Left lung (tissue), 10 donors: ENCODE measurements around the gene SLC41A1. TPM values are rescaled to one million over a fixed set of nuclear protein-coding genes. Genes with fewer than 3 reads are reported as not detected.

Experiments
- ATAC-seq: fragments of 200-7000 bp; cut with Tn5 transposase; one replicate; pipeline ENCODE4 v1.9.1; 2020; ENCODE audit warnings: moderate library complexity
- DNase-seq, 4 donors: peaks; one replicate each; pipeline ENCODE4 v3.0.0-alpha.2; 2013 to 2020
- H3K27ac ChIP-seq, 2 donors: fragments of 200-600 bp; sonication (generic) in 1 of 2; one replicate each; pipeline versions ENCODE4 v1.5.0 to v1.8.0; 2020 to 2021
- H3K27me3 ChIP-seq, 2 donors: fragments of 200-600 bp; sonication (generic) in 1 of 2; one replicate each; pipeline versions ENCODE4 v1.5.0 to v1.8.0; 2020 to 2021
- H3K36me3 ChIP-seq, 2 donors: fragments of 200-600 bp; sonication (generic) in 1 of 2; one replicate each; pipeline versions ENCODE4 v1.5.0 to v1.8.0; 2020 to 2021
- H3K4me1 ChIP-seq, 2 donors: fragments of 200-600 bp; one replicate each; pipeline ENCODE4 v1.8.0; 2021
- H3K4me3 ChIP-seq, 2 donors: fragments of 200-600 bp; sonication (generic) in 1 of 2; one replicate each; pipeline versions ENCODE4 v1.5.0 to v1.8.0; 2020 to 2021; ENCODE audit warnings: mild to moderate bottlenecking in 1 of 2
- H3K9me3 ChIP-seq, 2 donors: fragments of 200-600 bp; sonication (generic) in 1 of 2; one replicate each; pipeline versions ENCODE4 v1.5.0 to v1.8.0; 2020 to 2021
- intact Hi-C, 2 donors: fragments of 100-400 bp; cut with DNase I; formaldehyde crosslinking; loops; one replicate each; pipeline versions ENCODE4 v1.11.2 to v1.14.2; 2022
- polyA plus RNA-seq, 6 donors: library from polyadenylated mRNA; unstranded; fragments of 120-200 nt; gene quantifications; one replicate each; pipeline ENCODE4 v1.2.1, GENCODE V29; 2013; ENCODE audit not compliant: insufficient read length in 6 of 6
- total RNA-seq, 2 donors: library from RNA; stranded (reverse); fragmentation: NEBNext Ultra II Directional; extraction: Animal tissue kit (Norgen Biotek cat#: 25700); gene quantifications; one replicate each; pipeline ENCODE4 v1.2.1, GENCODE V29; 2021
- TF ChIP-seq, protein P1 (sequence below), 2 donors: fragments of 200-600 bp; sonication (generic) in 1 of 2; IDR thresholded peaks; one replicate each; pipeline versions ENCODE4 v1.5.0 to v1.8.0; 2021; ENCODE audit warnings: antibody characterized with exemption in 2 of 2
- donor health status: DM: no; HTN: yes; CAD: no.
- donor health status: DM: no; HTN: no; CAD: no.

The SLC41A1 gene
- total and polyA plus RNA-seq, 8 donors: 29.4 to 46.8 (median 40.1) TPM

GRCh38 chr1:205856433-205856832, 43.4 kb upstream of the SLC41A1 start:
- H3K4me3 ChIP-seq: no peak overlapping the region
- intact Hi-C loops: no loop called here
- H3K27ac ChIP-seq: no peak overlapping the region
- DNase-seq (no peak), ATAC-seq (no peak)
- H3K4me1 ChIP-seq: no peaks in the 10 kb centered on the region
- H3K36me3 ChIP-seq: no peaks in the 10 kb centered on the region
- no peaks in the 10 kb centered on the region for H3K27me3 ChIP-seq
- TF ChIP-seq, protein P1, sequence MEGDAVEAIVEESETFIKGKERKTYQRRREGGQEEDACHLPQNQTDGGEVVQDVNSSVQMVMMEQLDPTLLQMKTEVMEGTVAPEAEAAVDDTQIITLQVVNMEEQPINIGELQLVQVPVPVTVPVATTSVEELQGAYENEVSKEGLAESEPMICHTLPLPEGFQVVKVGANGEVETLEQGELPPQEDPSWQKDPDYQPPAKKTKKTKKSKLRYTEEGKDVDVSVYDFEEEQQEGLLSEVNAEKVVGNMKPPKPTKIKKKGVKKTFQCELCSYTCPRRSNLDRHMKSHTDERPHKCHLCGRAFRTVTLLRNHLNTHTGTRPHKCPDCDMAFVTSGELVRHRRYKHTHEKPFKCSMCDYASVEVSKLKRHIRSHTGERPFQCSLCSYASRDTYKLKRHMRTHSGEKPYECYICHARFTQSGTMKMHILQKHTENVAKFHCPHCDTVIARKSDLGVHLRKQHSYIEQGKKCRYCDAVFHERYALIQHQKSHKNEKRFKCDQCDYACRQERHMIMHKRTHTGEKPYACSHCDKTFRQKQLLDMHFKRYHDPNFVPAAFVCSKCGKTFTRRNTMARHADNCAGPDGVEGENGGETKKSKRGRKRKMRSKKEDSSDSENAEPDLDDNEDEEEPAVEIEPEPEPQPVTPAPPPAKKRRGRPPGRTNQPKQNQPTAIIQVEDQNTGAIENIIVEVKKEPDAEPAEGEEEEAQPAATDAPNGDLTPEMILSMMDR (IDR thresholded peaks at IDR 0.05): no peak
- peaks cover 0 to 8% of the 10 kb centered on the region in 2 donors for H3K9me3 ChIP-seq

DNA sequence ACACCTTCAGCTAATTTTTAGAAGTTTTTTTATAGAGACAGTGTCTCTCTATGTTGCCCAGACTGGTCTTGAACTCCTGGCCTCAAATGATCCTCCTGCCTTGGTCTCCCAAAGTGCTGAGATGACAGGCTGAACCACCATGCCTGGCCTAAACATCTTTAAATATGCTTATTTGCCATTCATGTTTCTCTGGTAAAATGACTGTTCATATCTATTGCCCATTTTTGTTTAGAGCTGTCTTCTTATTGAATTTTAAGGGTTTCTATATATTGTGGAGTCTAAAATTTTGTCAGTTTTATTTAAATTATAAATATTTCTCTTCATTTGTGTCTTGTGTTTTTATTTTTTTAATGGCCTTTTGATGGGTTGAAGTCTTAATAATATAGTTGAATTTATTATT, 40.0 kb upstream of the SLC41A1 start:
- intact Hi-C loops: no loop called here
- H3K4me1 ChIP-seq: peaks cover 0 to 7% of the 10 kb centered on the region in 2 donors
- TF ChIP-seq, protein P1 (IDR thresholded peaks at IDR 0.05): no peak
- no peak overlapping the region for H3K27ac ChIP-seq
- DNase-seq (no peak), ATAC-seq (no peak)
- H3K27me3 ChIP-seq: peaks cover 0 to 12% of the 10 kb centered on the region in 2 donors
- peaks cover 0 to 8% of the 10 kb centered on the region in 2 donors for H3K9me3 ChIP-seq
- no peaks in the 10 kb centered on the region for H3K36me3 ChIP-seq
- H3K4me3 ChIP-seq: no peak overlapping the region

GRCh38 chr1:205851993-205852392, 39.0 kb upstream of the SLC41A1 start:
- Histone ChIP-seq H3K27me3 (peaks cover 0 to 12% of the 10 kb centered on the region in 2 donors), H3K4me1 (peaks cover 0 to 7% of the 10 kb centered on the region in 2 donors), H3K4me3 (no peak overlapping the region), H3K27ac (no peak overlapping the region), H3K9me3 (peaks cover 0 to 8% of the 10 kb centered on the region in 2 donors), H3K36me3 (no peaks in the 10 kb centered on the region)
- ATAC-seq: peak; percentile 41
- no peak for DNase-seq
- intact Hi-C loops: no loop called here
- TF ChIP-seq, protein P1 (IDR thresholded peaks at IDR 0.05): no peak

- peaks cover 0 to 6% of the 10 kb centered on the region in 2 donors for H3K9me3 ChIP-seq
- DNase-seq: peak; percentile 49 to 82 (median 72)
- peaks cover 0 to 12% of the 10 kb centered on the region in 2 donors for H3K27me3 ChIP-seq
- intact Hi-C loops: no loop called here
- H3K36me3 ChIP-seq: no peaks in the 10 kb centered on the region
- no peak within 1 kb of the TSS for H3K27ac ChIP-seq
- TF ChIP-seq, protein P1 (IDR thresholded peaks at IDR 0.05): no peak
- peaks cover 0 to 7% of the 10 kb centered on the region in 2 donors for H3K4me1 ChIP-seq
- peak; percentile 95 for ATAC-seq
- peak within 1 kb of the TSS in 1 of 2 donors; percentile 36 for H3K4me3 ChIP-seq
Measured at GRCh38 chr1:205849619-205850355, 36.8 kb upstream of the SLC41A1 start, which contains the start of gene PM20D1. PM20D1 (minus strand) TSS chr1:205850132; CDS start chr1:205850072, 60 bp downstream.

- no peak overlapping the region for H3K27ac ChIP-seq
- TF ChIP-seq, protein P1 (IDR thresholded peaks at IDR 0.05): no peak
- H3K27me3 ChIP-seq: no peaks in the 10 kb centered on the region
- no peak overlapping the region for H3K4me3 ChIP-seq
- H3K36me3 ChIP-seq: no peaks in the 10 kb centered on the region
- H3K9me3 ChIP-seq: no peaks in the 10 kb centered on the region
- H3K4me1 ChIP-seq: no peaks in the 10 kb centered on the region
- intact Hi-C loops: no loop called here
- no peak for DNase-seq
- no peak for ATAC-seq
Measured at GRCh38 chr1:205843036-205843859, 30.2 kb upstream of the SLC41A1 start.
